Activated CD8-positive, alpha-beta T cell treated with anti-CD3 and anti-CD28 coated beads for 36 hours (primary cell): Measurements from ENCODE around the gene RAB11FIP4. TPM values are rescaled to one million over a fixed set of nuclear protein-coding genes. Genes with fewer than 3 reads are reported as not detected.

Experiments
- ATAC-seq: fragments of 200-7000 bp; cut with Tn5 transposase; one replicate; pipeline ENCODE4 v1.10.0; 2021; ENCODE audit warnings: mild to moderate bottlenecking, moderate library complexity
- CTCF ChIA-PET: fragments of 350-600 bp; sonication (Branson Sonifier 250); formaldehyde crosslinking; loops from one replicate; lab custom pipeline; 2021; ENCODE audit warnings: antibody characterized with exemption; lab: Charles Lee
- POLR2A ChIA-PET: fragments of 350-600 bp; sonication (Branson Sonifier 250); formaldehyde crosslinking; loops from one replicate; lab custom pipeline; 2021; ENCODE audit warnings: antibody characterized with exemption; lab: Charles Lee
- DNase-seq: peaks from one replicate; pipeline ENCODE4 v3.0.0-alpha.2; 2020
- H3K27ac Mint-ChIP-seq: one replicate; pipeline ENCODE4 v1.8.0; 2021; ENCODE audit warnings: mild to moderate bottlenecking, mixed read lengths
- H3K27me3 Mint-ChIP-seq: one replicate; pipeline ENCODE4 v1.8.0; 2021; ENCODE audit warnings: mixed read lengths
- H3K36me3 Mint-ChIP-seq: one replicate; pipeline ENCODE4 v1.8.0; 2021; ENCODE audit warnings: low read depth, mixed read lengths
- H3K4me1 Mint-ChIP-seq: one replicate; pipeline ENCODE4 v1.8.0; 2021; ENCODE audit warnings: low read depth, mixed read lengths
- H3K4me3 Mint-ChIP-seq: one replicate; pipeline ENCODE4 v1.8.0; 2021; ENCODE audit warnings: mild to moderate bottlenecking, moderate library complexity, mixed read lengths
- H3K9me3 Mint-ChIP-seq: one replicate; pipeline ENCODE4 v1.8.0; 2021; ENCODE audit warnings: mixed read lengths
- intact Hi-C: fragments of 100-400 bp; cut with micrococcal nuclease; formaldehyde crosslinking; loops from one replicate; pipeline ENCODE4 v1.10.0; 2022
- total RNA-seq, 2 experiments: library from RNA; stranded (reverse); gene quantifications; one replicate each; pipeline ENCODE4 v1.2.3, GENCODE V29; 2021
- TF ChIP-seq, protein P1 (sequence below): fragments of 200-600 bp; IDR thresholded peaks from one replicate; pipeline ENCODE4 v1.8.0; 2022; ENCODE audit warnings: antibody characterized with exemption, mild to moderate bottlenecking

RAB11FIP4 gene
- total RNA-seq, 2 experiments from 2014 or later: 38.2 to 39.1 TPM

DNA sequence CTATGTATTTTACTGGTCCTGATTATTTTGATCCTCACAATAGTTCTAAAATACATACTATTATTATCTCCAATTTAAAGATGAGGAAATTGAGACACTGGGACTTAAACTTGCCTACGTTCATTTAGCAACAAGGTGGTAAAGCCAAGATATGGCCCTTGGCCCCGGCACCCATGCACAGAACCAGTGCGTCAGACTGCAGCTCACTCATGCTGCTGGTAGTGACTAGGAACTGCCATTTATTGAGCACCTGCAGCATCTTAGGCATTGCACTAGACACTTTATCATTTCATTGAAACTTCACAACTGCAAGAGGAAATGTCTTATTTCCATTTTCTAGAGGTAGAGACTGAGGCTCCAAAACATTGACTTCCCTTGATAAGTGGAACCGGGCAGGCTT is 93.3 kb downstream of the RAB11FIP4 start:
- intact Hi-C loops: no loop called here

DNA sequence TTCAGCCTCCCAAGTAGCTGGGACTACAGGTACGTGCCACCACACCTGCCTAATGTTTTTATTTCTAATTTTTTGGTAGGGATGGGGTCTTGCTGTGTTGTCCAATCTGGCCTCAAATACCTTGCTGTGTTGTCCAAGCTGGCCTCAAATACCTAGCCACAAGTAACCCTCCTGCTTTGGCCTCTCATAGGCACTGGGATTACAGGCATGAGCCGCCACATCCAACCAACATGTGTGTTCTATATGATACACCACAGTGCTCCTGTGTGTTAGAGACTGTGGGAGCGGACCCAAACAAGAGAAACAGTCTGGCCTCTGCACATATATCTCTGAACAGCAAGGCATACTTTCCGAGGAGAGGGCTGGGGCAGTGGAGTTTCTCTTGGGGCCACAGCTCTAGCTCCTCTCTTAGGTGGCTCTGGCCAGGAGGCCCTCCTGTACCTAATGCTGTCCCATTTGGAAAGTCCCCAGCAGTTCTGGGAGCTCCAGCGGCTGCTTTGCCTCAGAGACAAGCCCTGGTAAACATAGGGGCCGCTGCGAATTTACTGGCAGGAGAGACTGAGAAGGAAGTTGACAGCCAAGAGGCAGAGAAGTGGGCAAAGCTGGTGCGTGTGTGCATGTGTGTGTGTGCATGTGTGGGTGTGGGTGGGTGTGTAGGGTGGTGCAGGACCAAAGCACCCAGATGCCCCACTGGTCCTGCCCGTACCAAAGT is 95.0 kb downstream of the RAB11FIP4 start:
- Mint-ChIP-seq H3K36me3 (no peaks in the 10 kb centered on the region), H3K27ac (no peak overlapping the region), H3K4me1 (peaks cover 40% of the 10 kb centered on the region), H3K4me3 (peak overlapping the region; percentile 70), H3K27me3 (no peaks in the 10 kb centered on the region), H3K9me3 (no peaks in the 10 kb centered on the region)
- ChIA-PET POLR2A (interaction anchor here (9.8 kb wide), 1 partner anchor 24 kb away, joined by 175 read pairs; no protein-coding TSS in a partner anchor), CTCF (interaction anchor here (1.3 kb wide), 2 partner anchors 12 to 49 kb away, joined by 3 read pairs; no protein-coding TSS in a partner anchor)
- no peak for ATAC-seq
- intact Hi-C loops: no loop called here
- no peak for DNase-seq
- TF ChIP-seq, protein P1, sequence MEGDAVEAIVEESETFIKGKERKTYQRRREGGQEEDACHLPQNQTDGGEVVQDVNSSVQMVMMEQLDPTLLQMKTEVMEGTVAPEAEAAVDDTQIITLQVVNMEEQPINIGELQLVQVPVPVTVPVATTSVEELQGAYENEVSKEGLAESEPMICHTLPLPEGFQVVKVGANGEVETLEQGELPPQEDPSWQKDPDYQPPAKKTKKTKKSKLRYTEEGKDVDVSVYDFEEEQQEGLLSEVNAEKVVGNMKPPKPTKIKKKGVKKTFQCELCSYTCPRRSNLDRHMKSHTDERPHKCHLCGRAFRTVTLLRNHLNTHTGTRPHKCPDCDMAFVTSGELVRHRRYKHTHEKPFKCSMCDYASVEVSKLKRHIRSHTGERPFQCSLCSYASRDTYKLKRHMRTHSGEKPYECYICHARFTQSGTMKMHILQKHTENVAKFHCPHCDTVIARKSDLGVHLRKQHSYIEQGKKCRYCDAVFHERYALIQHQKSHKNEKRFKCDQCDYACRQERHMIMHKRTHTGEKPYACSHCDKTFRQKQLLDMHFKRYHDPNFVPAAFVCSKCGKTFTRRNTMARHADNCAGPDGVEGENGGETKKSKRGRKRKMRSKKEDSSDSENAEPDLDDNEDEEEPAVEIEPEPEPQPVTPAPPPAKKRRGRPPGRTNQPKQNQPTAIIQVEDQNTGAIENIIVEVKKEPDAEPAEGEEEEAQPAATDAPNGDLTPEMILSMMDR: no peak

More for the DNA sequence above, 93.3 kb downstream of the RAB11FIP4 start:
- Mint-ChIP-seq H3K27me3 (no peaks in the 10 kb centered on the region), H3K9me3 (no peaks in the 10 kb centered on the region), H3K4me1 (peaks cover 26% of the 10 kb centered on the region), H3K27ac (no peak overlapping the region), H3K4me3 (no peak overlapping the region), H3K36me3 (no peaks in the 10 kb centered on the region)
- ATAC-seq (no peak), DNase-seq (no peak)
- POLR2A ChIA-PET: no interaction called here
- TF ChIP-seq, protein P1: no peak
- CTCF ChIA-PET: no interaction called here

DNA sequence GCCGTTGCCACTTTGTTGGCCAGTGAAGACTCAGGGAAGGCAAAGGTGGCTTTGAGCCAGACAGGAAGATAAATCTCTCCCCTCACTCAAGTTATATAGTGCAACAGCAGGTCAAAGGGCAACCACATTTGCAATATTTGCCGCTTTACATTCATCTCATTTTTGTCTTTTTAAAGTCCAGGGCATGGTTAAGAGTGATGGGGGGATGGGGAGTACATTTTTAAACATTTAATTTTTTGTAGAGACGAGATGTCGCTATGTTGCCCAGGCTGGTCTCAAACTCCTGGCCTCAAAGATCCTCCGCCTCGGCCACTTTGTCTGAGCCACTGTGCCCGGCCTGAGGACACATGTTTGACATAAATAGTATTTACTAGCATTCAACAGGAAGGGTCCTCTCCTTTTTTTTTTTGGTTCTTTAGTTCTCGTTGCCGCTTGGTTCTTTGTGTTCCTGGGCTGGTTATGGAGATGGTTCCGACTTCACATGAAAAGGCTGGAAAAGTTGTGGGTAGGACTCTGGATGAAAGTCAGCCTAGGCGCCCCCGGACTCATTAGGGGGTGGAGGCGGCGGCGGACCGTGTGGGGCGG is 95.7 kb downstream of the RAB11FIP4 start:
- DNase-seq (no peak), ATAC-seq (no peak)
- POLR2A ChIA-PET: interaction anchor here (0.6 to 9.8 kb wide), 5 partner anchors 12 to 414 kb away, joined by 3 to 175 read pairs (median 7); partner anchors contain the start of gene UTP6
- H3K27ac Mint-ChIP-seq: peak overlapping the region; percentile 44
- TF ChIP-seq, protein P1: no peak
- no peaks in the 10 kb centered on the region for H3K9me3 Mint-ChIP-seq
- peaks cover 43% of the 10 kb centered on the region for H3K4me1 Mint-ChIP-seq
- CTCF ChIA-PET: interaction anchor here (0.6 to 8.1 kb wide), 5 partner anchors 11 to 519 kb away, joined by 3 to 79 read pairs (median 3); no protein-coding TSS in a partner anchor
- intact Hi-C loops: no loop called here
- H3K4me3 Mint-ChIP-seq: peak overlapping the region; percentile 70
- H3K27me3 Mint-ChIP-seq: no peaks in the 10 kb centered on the region
- H3K36me3 Mint-ChIP-seq: peaks cover 2% of the 10 kb centered on the region

DNA sequence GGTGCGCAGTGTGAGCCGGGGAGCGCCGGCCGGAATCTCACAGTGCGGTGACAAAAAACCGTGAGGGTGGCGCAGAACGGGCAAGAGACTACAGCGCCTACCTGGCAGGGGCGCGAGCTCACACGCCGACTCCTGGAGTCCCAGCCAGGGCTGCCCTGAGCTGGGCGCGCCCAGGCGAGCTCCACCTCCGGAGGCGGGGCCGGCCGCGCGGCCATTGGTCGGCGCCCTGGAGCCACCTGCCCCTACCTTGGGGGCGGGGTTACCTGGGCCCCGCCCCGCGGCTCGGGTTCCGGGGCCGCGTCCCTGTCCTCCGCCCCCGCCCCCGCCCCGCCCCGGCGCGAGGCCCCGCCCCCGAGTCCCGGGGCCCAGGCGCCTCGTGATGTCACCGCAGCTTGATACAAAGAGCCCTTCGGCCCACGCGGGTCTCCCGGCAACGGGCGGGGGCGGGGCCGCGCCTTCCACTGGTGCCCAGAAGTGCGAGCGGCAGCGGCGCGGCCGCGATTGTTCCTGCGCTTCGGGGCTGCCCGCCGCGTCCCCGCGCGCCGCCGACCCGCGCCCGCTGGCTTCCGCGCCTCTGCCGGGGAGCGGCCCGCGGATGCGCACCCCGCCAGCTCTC is 96.3 kb downstream of the RAB11FIP4 start:
- POLR2A ChIA-PET: interaction anchor here (0.6 to 9.8 kb wide), 7 partner anchors 12 to 413 kb away, joined by 3 to 175 read pairs (median 3); partner anchors contain the start of gene UTP6
- Mint-ChIP-seq H3K4me1 (peaks cover 49% of the 10 kb centered on the region), H3K36me3 (peaks cover 4% of the 10 kb centered on the region), H3K27me3 (no peaks in the 10 kb centered on the region), H3K27ac (peak overlapping the region; percentile 44), H3K9me3 (no peaks in the 10 kb centered on the region), H3K4me3 (peak overlapping the region; percentile 92)
- intact Hi-C loops: no loop called here
- TF ChIP-seq, protein P1: no peak
- DNase-seq (peak; percentile 95), ATAC-seq (peak; percentile 93)
- CTCF ChIA-PET: interaction anchor here (0.6 to 8.1 kb wide), 7 partner anchors 10 to 520 kb away, joined by 3 to 79 read pairs (median 3); no protein-coding TSS in a partner anchor
